ENCODE results near the gene SNCB. TPM values are rescaled to one million over a fixed set of nuclear protein-coding genes. Genes with fewer than 3 reads are reported as not detected.

Gene SNCB
- total and polyA plus RNA-seq, 4 donors = 0.02 TPM; not detected in 3

DNA sequence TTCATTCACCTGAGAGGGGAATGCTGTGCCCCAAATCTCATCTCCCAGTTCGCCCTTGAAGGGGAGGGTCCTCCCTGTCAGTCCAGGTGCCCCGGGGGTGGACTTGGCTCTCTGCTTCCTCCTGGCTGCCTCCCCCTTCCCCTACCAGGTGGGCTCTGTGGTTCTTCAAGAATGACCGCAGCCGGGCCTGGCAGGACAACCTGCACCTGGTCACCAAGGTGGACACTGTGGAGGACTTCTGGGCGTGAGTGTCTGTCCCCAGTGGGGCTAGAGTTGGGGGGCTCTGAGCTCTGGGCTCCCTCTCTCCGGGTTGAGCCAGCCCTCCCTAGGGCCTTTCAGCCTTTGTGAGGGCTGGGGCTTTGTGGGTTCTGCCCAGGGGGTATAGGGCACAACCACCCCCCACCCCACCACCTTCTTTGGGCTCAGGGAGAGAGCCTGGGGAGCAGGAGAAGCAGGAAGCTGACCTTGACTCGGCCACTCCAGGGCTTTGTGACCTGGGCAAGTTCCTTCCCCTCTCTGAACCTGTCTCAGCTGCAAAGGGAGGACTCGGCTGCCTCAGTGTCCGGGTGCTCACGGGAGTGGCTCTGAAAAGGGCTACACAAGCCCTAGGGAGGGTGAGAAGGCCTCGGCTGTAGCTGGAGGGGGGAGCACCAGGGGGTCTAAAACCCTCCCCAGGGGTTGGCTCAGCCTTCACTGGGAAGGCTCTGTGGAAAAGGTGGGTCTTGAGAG, 13.3 kb upstream of the SNCB start:
- Histone ChIP-seq H3K27ac (ENCODE audit: low read depth in 1 of 2, low read length in 1 of 2) (no peak overlapping the region), H3K4me1 (ENCODE audit: control insufficient read depth in 5 of 5, insufficient read depth in 5 of 5, low read length in 5 of 5) (peaks cover 0 to 13% (median 4%) of the 10 kb centered on the region in 5 donors), H3K27me3 (ENCODE audit: control insufficient read depth in 3 of 3, insufficient read depth in 3 of 3, low read length in 2 of 3) (peaks cover 0 to 3% (median 0%) of the 10 kb centered on the region in 3 donors), H3K4me3 (no peak overlapping the region), H3K9me3 (ENCODE audit: control insufficient read depth in 4 of 4, insufficient read depth in 3 of 4, low read length in 3 of 4) (no peaks in the 10 kb centered on the region), H3K36me3 (ENCODE audit: control insufficient read depth in 4 of 4, insufficient read depth in 4 of 4, low read length in 4 of 4) (no peaks in the 10 kb centered on the region), H3K9ac (ENCODE audit: insufficient read depth in 1 of 2, low read length in 2 of 2) (no peak overlapping the region)
- ATAC-seq (ENCODE audit: insufficient read depth, low FRiP score) (no peak), DNase-seq (no peak)
- WGBS, 2 donors = 84 to 90% methylated on average over 11 of the region's 11 CpGs
- TF ChIP-seq, protein P1, sequence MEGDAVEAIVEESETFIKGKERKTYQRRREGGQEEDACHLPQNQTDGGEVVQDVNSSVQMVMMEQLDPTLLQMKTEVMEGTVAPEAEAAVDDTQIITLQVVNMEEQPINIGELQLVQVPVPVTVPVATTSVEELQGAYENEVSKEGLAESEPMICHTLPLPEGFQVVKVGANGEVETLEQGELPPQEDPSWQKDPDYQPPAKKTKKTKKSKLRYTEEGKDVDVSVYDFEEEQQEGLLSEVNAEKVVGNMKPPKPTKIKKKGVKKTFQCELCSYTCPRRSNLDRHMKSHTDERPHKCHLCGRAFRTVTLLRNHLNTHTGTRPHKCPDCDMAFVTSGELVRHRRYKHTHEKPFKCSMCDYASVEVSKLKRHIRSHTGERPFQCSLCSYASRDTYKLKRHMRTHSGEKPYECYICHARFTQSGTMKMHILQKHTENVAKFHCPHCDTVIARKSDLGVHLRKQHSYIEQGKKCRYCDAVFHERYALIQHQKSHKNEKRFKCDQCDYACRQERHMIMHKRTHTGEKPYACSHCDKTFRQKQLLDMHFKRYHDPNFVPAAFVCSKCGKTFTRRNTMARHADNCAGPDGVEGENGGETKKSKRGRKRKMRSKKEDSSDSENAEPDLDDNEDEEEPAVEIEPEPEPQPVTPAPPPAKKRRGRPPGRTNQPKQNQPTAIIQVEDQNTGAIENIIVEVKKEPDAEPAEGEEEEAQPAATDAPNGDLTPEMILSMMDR (IDR thresholded peaks at IDR 0.05; ENCODE audit: control extremely low read depth, extremely low read depth) = no peak

DNA sequence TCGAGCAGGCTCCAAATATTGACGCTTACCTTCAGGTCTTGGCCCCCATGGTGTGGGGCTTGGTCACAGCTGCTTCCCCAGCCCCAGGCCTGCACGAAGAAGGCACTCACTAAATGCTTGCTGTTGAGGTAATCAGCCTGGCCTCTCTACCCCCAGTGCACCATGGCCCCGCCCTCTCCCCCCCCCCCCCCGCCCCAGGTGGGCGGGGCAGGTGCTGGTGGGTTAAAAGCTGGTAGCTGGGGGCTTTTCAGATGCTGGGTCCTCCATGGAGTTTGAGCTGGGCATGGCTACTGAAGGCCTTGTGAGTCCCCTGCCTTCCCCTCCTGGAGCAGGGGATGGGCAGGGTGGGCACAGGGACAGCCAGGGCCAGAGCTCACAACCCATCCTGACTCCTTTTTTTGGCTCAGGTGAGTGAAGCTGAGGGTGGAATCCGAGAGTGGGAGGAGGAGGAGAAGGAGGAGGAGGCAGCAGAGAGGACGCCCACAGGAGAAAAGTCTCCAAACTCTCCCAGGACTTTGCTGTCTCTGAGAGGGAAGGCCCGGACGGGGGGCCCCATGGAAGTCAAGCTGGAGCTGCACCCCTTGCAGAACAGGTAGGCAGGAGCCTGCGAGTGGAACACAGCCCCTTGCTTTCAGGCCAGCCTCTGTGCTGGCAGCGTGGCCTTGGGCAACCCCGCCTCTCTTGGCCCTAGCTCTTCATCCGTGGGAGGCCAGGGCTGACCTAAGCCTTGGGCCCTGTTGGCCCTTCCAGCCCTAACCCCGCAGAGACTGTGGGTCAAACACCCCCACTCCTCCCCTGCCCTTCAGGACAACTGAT, 12.5 kb upstream of the SNCB start:
- Histone ChIP-seq H3K4me3 (no peak overlapping the region), H3K9me3 (ENCODE audit: control insufficient read depth in 4 of 4, insufficient read depth in 3 of 4, low read length in 3 of 4) (no peaks in the 10 kb centered on the region), H3K36me3 (ENCODE audit: control insufficient read depth in 4 of 4, insufficient read depth in 4 of 4, low read length in 4 of 4) (no peaks in the 10 kb centered on the region), H3K4me1 (ENCODE audit: control insufficient read depth in 5 of 5, insufficient read depth in 5 of 5, low read length in 5 of 5) (peaks cover 0 to 6% (median 2%) of the 10 kb centered on the region in 5 donors), H3K27me3 (ENCODE audit: control insufficient read depth in 3 of 3, insufficient read depth in 3 of 3, low read length in 2 of 3) (peaks cover 0 to 3% (median 0%) of the 10 kb centered on the region in 3 donors), H3K9ac (ENCODE audit: insufficient read depth in 1 of 2, low read length in 2 of 2) (no peak overlapping the region), H3K27ac (ENCODE audit: low read depth in 1 of 2, low read length in 1 of 2) (no peak overlapping the region)
- TF ChIP-seq, protein P1 (IDR thresholded peaks at IDR 0.05; ENCODE audit: control extremely low read depth, extremely low read depth) = no peak
- no peak for DNase-seq
- 57 to 70% methylated on average over 14 to 15 of the region's 15 CpGs for WGBS, 2 donors
- no peak for ATAC-seq (ENCODE audit: insufficient read depth, low FRiP score)

DNA sequence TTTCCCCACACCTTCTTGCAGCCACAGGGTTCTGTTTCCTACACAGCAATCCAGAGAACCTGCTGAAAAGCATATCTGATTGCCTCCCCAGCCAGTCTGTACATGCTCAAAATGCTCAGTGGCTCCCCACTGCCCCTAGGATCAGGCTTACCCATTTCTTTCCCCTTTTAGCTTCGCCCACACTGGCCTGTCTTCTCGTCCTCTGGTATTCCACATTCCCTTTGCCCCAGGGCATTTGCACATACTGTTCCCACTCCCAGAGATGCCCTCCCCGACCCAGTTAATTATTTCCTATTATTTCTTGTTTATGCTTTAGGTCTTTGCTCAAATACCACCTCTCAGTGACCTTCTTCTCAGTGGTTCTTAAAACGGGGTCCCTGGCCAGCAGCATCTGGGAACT, 10.3 kb upstream of the SNCB start:
- no peak for ATAC-seq (ENCODE audit: insufficient read depth, low FRiP score)
- Histone ChIP-seq H3K4me3 (no peak overlapping the region), H3K27me3 (ENCODE audit: control insufficient read depth in 3 of 3, insufficient read depth in 3 of 3, low read length in 2 of 3) (peaks cover 0 to 4% (median 3%) of the 10 kb centered on the region in 3 donors), H3K9ac (ENCODE audit: insufficient read depth in 1 of 2, low read length in 2 of 2) (no peak overlapping the region), H3K9me3 (ENCODE audit: control insufficient read depth in 4 of 4, insufficient read depth in 3 of 4, low read length in 3 of 4) (peaks cover 0 to under 1% (median 0%) of the 10 kb centered on the region in 4 donors), H3K36me3 (ENCODE audit: control insufficient read depth in 4 of 4, insufficient read depth in 4 of 4, low read length in 4 of 4) (no peaks in the 10 kb centered on the region), H3K4me1 (ENCODE audit: control insufficient read depth in 5 of 5, insufficient read depth in 5 of 5, low read length in 5 of 5) (no peaks in the 10 kb centered on the region), H3K27ac (ENCODE audit: low read depth in 1 of 2, low read length in 1 of 2) (no peak overlapping the region)
- DNase-seq = no peak
- TF ChIP-seq, protein P1 (IDR thresholded peaks at IDR 0.05; ENCODE audit: control extremely low read depth, extremely low read depth) = no peak
- 76 to 83% methylated on average over 4 of the region's 4 CpGs for WGBS, 2 donors
